ENCODE results near the gene ACTL9. TPM values are rescaled to one million over a fixed set of nuclear protein-coding genes. Genes with fewer than 3 reads are reported as not detected.

ACTL9 gene
- total and polyA plus RNA-seq, 2 experiments from 2014 or later: not detected

DNA sequence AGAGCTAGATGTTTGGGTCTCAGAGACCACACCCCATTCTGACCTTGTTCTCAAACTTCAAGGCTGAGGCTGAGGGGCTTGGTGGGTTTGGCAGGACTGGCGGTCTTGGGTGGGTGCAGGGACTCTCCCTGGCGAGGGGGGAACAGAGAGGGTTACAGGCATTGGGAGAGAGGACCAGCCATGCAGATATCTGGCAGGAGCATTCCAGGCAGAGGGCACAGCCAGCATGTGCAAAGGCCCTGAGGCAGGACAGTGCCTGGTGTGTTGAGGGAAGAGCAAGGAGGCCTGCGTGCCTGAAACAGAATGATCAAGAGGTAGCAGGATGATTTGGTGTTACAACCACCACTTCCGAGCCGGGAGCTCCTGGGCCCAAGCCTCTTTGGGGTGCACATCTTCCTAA is 40.7 kb downstream of the ACTL9 start (continued):
- TF ChIP-seq ZNF462 (CRISPR knock-in tag; IDR thresholded peaks at IDR 0.05): no peak

GRCh38 chr19:8655340-8655709 is 43.3 kb downstream of the ACTL9 start:
- H3K27me3 Mint-ChIP-seq (ENCODE audit: insufficient read depth, low read depth, poor library complexity): peaks cover 11% of the 10 kb centered on the region
- H2AFZ ChIP-seq: no peak overlapping the region
- no peak overlapping the region for H3K4me3 Mint-ChIP-seq

More at GRCh38 chr19:8655340-8655709, 43.3 kb downstream of the ACTL9 start:
- Mint-ChIP-seq H3K27ac (no peak overlapping the region), H3K4me1 (no peaks in the 10 kb centered on the region), H3K9me3 (peaks cover 84% of the 10 kb centered on the region), H3K36me3 (ENCODE audit: low read depth) (peaks cover 27% of the 10 kb centered on the region)
- Histone ChIP-seq H4K20me1 (replicated peaks; ENCODE audit: insufficient read depth) (no peaks in the 10 kb centered on the region), H3K4me1 (ENCODE audit: insufficient read depth) (no peaks in the 10 kb centered on the region), H3F3A (replicated peaks; ENCODE audit: low read depth) (no peaks in the 10 kb centered on the region), H3K79me2 (replicated peaks; ENCODE audit: insufficient read depth) (no peaks in the 10 kb centered on the region), H3K9me2 (ENCODE audit: insufficient read depth) (no peaks in the 10 kb centered on the region), H3K27ac (ENCODE audit: low read depth) (no peak overlapping the region), H3K27me3 (ENCODE audit: insufficient read depth) (no peaks in the 10 kb centered on the region), H3K4me3 (no peak overlapping the region), H3K36me3 (ENCODE audit: insufficient read depth) (no peaks in the 10 kb centered on the region), H3K4me2 (no peak overlapping the region)
- no peak for ATAC-seq
- TF ChIP-seq ZNF462 (CRISPR knock-in tag; IDR thresholded peaks at IDR 0.05) (no peak), NANOG (IDR thresholded peaks at IDR 0.05; ENCODE audit: borderline replicate concordance) (no peak), ZNF114 (CRISPR knock-in tag; IDR thresholded peaks at IDR 0.05) (no peak), POLR2AphosphoS5 (IDR thresholded peaks at IDR 0.05; ENCODE audit: low read depth) (no peak)
- no peak for DNase-seq (ENCODE audit: low spot score)
